GM12878 (cell line): ENCODE results near the gene FBXW12. TPM values are rescaled to one million over a fixed set of nuclear protein-coding genes. Genes with fewer than 3 reads are reported as not detected.
A peak's percentile ranks its signal among the peaks of the same experiment; 100 is the strongest.

Experiments used
- ATAC-seq: fragments of 200-7000 bp; cut with Tn5 transposase; 3 replicates; pipeline ENCODE4 v1.9.1; 2020; ENCODE audit warnings: mild to moderate bottlenecking, moderate library complexity
- BruUV-seq: library from RNA; stranded (reverse); fragments of 400-500 nt; replicated peaks from 2 replicates; lab custom pipeline; 2021; lab: Mats Ljungman, UMichigan
- CTCF ChIA-PET: fragments of 300-600 bp; sonication (Branson Sonifier 250); formaldehyde crosslinking; extraction: SDS; loops from one replicate; lab custom pipeline; 2021; ENCODE audit warnings: inconsistent platforms; lab: Yijun Ruan, JAX
- POLR2A ChIA-PET: fragments of 350-600 bp; formaldehyde crosslinking; extraction: SDS; loops from one replicate; lab custom pipeline; 2021; ENCODE audit warnings: inconsistent platforms; lab: Charles Lee
- RAD21 ChIA-PET: fragments of 300-600 bp; sonication (Branson Sonifier 250); formaldehyde crosslinking; loops from one replicate; lab custom pipeline; 2023; ENCODE audit warnings: antibody characterized with exemption; ENCODE audit not compliant: unreplicated experiment; lab: Charles Lee
- SMC1A ChIA-PET: fragments of 300-600 bp; sonication (Branson Sonifier 250); formaldehyde crosslinking; loops from one replicate; lab custom pipeline; 2023; ENCODE audit not compliant: unreplicated experiment, uncharacterized antibody; lab: Charles Lee
- DNase-seq: peaks from one replicate; pipeline ENCODE4 v3.0.0-alpha.2; 2011; ENCODE audit warnings: low read depth, low spot score
- FAIRE-seq: peaks from 3 replicates; lab custom pipeline; 2011; peaks lifted over from hg19 to GRCh38; lab: Jason Lieb, UNC
- H2AFZ ChIP-seq: 2 replicates; pipeline ENCODE4 v1.6.0; 2011; ENCODE audit warnings: low read depth, low read length, control low read depth; ENCODE audit not compliant: control insufficient read depth
- H3K27ac ChIP-seq: 2 replicates; pipeline ENCODE4 v1.5.1; 2011; ENCODE audit warnings: control low read depth; ENCODE audit not compliant: control insufficient read depth, insufficient read depth
- H3K27me3 ChIP-seq, 2 experiments: replicated peaks in 1 of 2; 2 replicates each; pipeline versions ENCODE4 v1.6.0 to v1.6.1; 2011; ENCODE audit warnings: low read length in 1 of 2; ENCODE audit not compliant: control insufficient read depth in 2 of 2, insufficient read depth in 2 of 2
- H3K36me3 ChIP-seq, 2 experiments: 2 replicates each; pipeline ENCODE4 v1.5.1; 2011; ENCODE audit warnings: low read length in 1 of 2; ENCODE audit not compliant: control insufficient read depth in 2 of 2, insufficient read depth in 2 of 2
- H3K4me1 ChIP-seq: 2 replicates; pipeline ENCODE4 v1.6.1; 2011; ENCODE audit warnings: mild to moderate bottlenecking, low read length, moderate library complexity, mixed read lengths; ENCODE audit not compliant: control insufficient read depth, insufficient read depth
- H3K4me2 ChIP-seq: 2 replicates; pipeline ENCODE4 v1.6.0; 2011; ENCODE audit warnings: control low read depth; ENCODE audit not compliant: control insufficient read depth, insufficient read depth
- H3K4me3 ChIP-seq: fragments of 200-600 bp; sonication (generic); 2 replicates; pipeline ENCODE4 v1.5.1; 2016
- H3K79me2 ChIP-seq: 2 replicates; pipeline ENCODE4 v1.6.0; 2011; ENCODE audit warnings: low read length; ENCODE audit not compliant: control insufficient read depth, insufficient read depth
- H3K9ac ChIP-seq: 2 replicates; pipeline ENCODE4 v1.8.0; 2011; ENCODE audit warnings: low read length, control low read depth, mixed read lengths; ENCODE audit not compliant: control insufficient read depth, insufficient read depth
- H3K9me3 ChIP-seq: replicated peaks from 3 replicates; pipeline ENCODE4 v1.5.1; 2011; ENCODE audit warnings: mild to moderate bottlenecking, low read length; ENCODE audit not compliant: control insufficient read depth, insufficient read depth
- H4K20me1 ChIP-seq: 2 replicates; pipeline ENCODE4 v1.6.0; 2011; ENCODE audit not compliant: control insufficient read depth, insufficient read depth
- CREB1 ChIP-seq: IDR thresholded peaks from 2 replicates; pipeline ENCODE4 v1.6.1; 2012; ENCODE audit warnings: low read depth, mild to moderate bottlenecking, inconsistent platforms
- HDAC2 ChIP-seq: fragments of 200-600 bp; sonication (generic); IDR thresholded peaks from 2 replicates; pipeline ENCODE4 v1.6.1; 2017
- MEF2A ChIP-seq: IDR thresholded peaks from 2 replicates; pipeline ENCODE4 v1.6.1; 2011; ENCODE audit warnings: low read depth, mild to moderate bottlenecking, low read length, moderate library complexity; ENCODE audit not compliant: insufficient read depth
- MTA2 ChIP-seq: fragments of 450-650 bp; IDR thresholded peaks from 2 replicates; pipeline ENCODE4 v1.6.1; 2016; ENCODE audit warnings: low read depth, mild to moderate bottlenecking, moderate library complexity
- POLR2A ChIP-seq: IDR thresholded peaks from 2 replicates; pipeline ENCODE4 v1.6.1; 2011; ENCODE audit warnings: low read depth, mild to moderate bottlenecking, low read length
- POLR2AphosphoS5 ChIP-seq: IDR thresholded peaks from 2 replicates; pipeline ENCODE4 v1.6.1; 2011; ENCODE audit warnings: mild to moderate bottlenecking, low read length, inconsistent platforms
- RUNX3 ChIP-seq: IDR thresholded peaks from 2 replicates; pipeline ENCODE4 v1.6.1; 2012; ENCODE audit warnings: low read length, inconsistent platforms
- TAF1 ChIP-seq: IDR thresholded peaks from 2 replicates; pipeline ENCODE4 v1.6.1; 2011; ENCODE audit warnings: mild to moderate bottlenecking, low read depth, low read length, borderline replicate concordance
- USF1 ChIP-seq: IDR thresholded peaks from 2 replicates; pipeline ENCODE4 v1.6.1; 2011; ENCODE audit warnings: borderline replicate concordance, low read depth, mild to moderate bottlenecking, moderate library complexity, mixed read lengths, low read length; ENCODE audit not compliant: insufficient read depth; ENCODE audit errors: extremely low read length
- ZNF384 ChIP-seq: IDR thresholded peaks from 2 replicates; pipeline ENCODE4 v1.6.1; 2012; ENCODE audit warnings: low read depth, mild to moderate bottlenecking, low read length, improper control_type of control experiment, borderline replicate concordance
- WGBS: methylation state at CpG from one replicate; pipeline ENCODE4 v1.1.6; 2016; ENCODE audit warnings: low lambda C conversion rate; ENCODE audit not compliant: insufficient replicate concordance, insufficient coverage; ENCODE audit errors: missing lambda C conversion rate; 5-methylcytosine and 5-hydroxymethylcytosine counted together
- in situ Hi-C: fragments of 300-500 bp; cut with MboI; formaldehyde crosslinking; loops from 9 replicates; pipeline ENCODE4 v1.14.3; 2018; ENCODE audit warnings: mixed read lengths
- intact Hi-C: fragments of 100-400 bp; cut with micrococcal nuclease; formaldehyde crosslinking; loops from one replicate; pipeline ENCODE4 v1.14.2; 2022; ENCODE audit not compliant: unreplicated experiment
- polyA plus RNA-seq, 11 experiments: library from polyadenylated mRNA; depleted of rRNA in 4 of 11; unstranded in 6 of 11; stranded (reverse) in 5 of 11; fragments of >200 nt; fragmentation: Nextera tagmentation in 4 of 11; fragmentation: Illumina TruSeq in 1 of 11; extraction: Ambion mirVana in 4 of 11; extraction: Trizol in 1 of 11; gene quantifications; 1 replicate in 1 of 11; 2 replicates in 10 of 11; pipeline versions ENCODE4 v1.2.1 to v1.2.3, GENCODE V29; 2011 to 2016; ENCODE audit warnings: inconsistent platforms in 2 of 11, missing spikeins in 2 of 11, low read depth in 1 of 11
- total RNA-seq, 4 experiments: library from RNA; depleted of rRNA in 3 of 4; stranded (reverse); fragments of >200 nt in 3 of 4; fragmentation: Illumina TruSeq in 1 of 4; extraction: Trizol in 1 of 4; gene quantifications; 2 replicates each; pipeline versions ENCODE4 v1.2.1 to v1.2.3, GENCODE V29; 2013 to 2021

The FBXW12 gene
- total and polyA plus RNA-seq, 10 of the 15 experiments (the other 5 are each of a cell fraction or from before 2014, with no cell fraction given) = 0.04 to 0.18 (median 0.12) TPM; not detected in 4

- POLR2A ChIA-PET = no interaction called here
- intact Hi-C loops = no loop called here
- Histone ChIP-seq H3K27me3 (no peaks in the 10 kb centered on the region), H2AFZ (no peak overlapping the region), H3K27ac (peak overlapping the region; percentile 54), H3K4me3 (no peak overlapping the region), H3K9me3 (no peaks in the 10 kb centered on the region), H3K4me2 (no peak overlapping the region), H3K4me1 (peaks cover 25% of the 10 kb centered on the region), H3K79me2 (peaks cover under 1% of the 10 kb centered on the region), H3K9ac (no peak overlapping the region), H3K36me3 (peaks cover 2 to 16% of the 10 kb centered on the region in 2 experiments; a peak in 2 of 4 replicates), H4K20me1 (no peaks in the 10 kb centered on the region)
- FAIRE-seq (no peak), ATAC-seq (no peak), DNase-seq (no peak)
- no TSS peak for BruUV-seq
- RAD21 ChIA-PET = interaction anchor here (1.1 to 2.7 kb wide), 2 partner anchors 32 to 125 kb away, joined by 4 to 28 read pairs; no protein-coding TSS in a partner anchor
- no peak for TF ChIP-seq CREB1
- no peak for TF ChIP-seq TAF1
- TF ChIP-seq HDAC2 = no peak
- TF ChIP-seq ZNF384 = no peak
- TF ChIP-seq MEF2A = no peak
- no peak for TF ChIP-seq RUNX3
- TF ChIP-seq POLR2AphosphoS5 = no peak
- no peak for TF ChIP-seq MTA2
- TF ChIP-seq USF1 = no peak
- TF ChIP-seq POLR2A = no peak
- CTCF ChIA-PET = interaction anchor here (0.5 to 12.5 kb wide), 10 partner anchors 25 to 527 kb away, joined by 3 to 757 read pairs (median 20); partner anchors contain the start of genes CAMP and PFKFB4
- in situ Hi-C loops = no loop called here
- SMC1A ChIA-PET = interaction anchor here (0.9 to 11.5 kb wide), 5 partner anchors 32 to 203 kb away, joined by 3 to 287 read pairs (median 3); no protein-coding TSS in a partner anchor
- 89% methylated on average over 12 of the region's 12 CpGs for WGBS
These were observed 61.6 kb downstream of the FBXW12 start for GRCh38 chr3:48433472-48434118.
